CD4-positive, alpha-beta T cell treated with Interleukin-17A for 1 hour (primary cell): Measurements from ENCODE around the gene SP2.
"Not testable (repeated sequence)": the region's sequence is repeated elsewhere in the genome, so short reads cannot be mapped to it uniquely, and the experiment has no call there.

Experiments
- DNase-seq: peaks from one replicate; pipeline ENCODE4 v3.0.0-alpha.2; 2020

Gene SP2

DNA sequence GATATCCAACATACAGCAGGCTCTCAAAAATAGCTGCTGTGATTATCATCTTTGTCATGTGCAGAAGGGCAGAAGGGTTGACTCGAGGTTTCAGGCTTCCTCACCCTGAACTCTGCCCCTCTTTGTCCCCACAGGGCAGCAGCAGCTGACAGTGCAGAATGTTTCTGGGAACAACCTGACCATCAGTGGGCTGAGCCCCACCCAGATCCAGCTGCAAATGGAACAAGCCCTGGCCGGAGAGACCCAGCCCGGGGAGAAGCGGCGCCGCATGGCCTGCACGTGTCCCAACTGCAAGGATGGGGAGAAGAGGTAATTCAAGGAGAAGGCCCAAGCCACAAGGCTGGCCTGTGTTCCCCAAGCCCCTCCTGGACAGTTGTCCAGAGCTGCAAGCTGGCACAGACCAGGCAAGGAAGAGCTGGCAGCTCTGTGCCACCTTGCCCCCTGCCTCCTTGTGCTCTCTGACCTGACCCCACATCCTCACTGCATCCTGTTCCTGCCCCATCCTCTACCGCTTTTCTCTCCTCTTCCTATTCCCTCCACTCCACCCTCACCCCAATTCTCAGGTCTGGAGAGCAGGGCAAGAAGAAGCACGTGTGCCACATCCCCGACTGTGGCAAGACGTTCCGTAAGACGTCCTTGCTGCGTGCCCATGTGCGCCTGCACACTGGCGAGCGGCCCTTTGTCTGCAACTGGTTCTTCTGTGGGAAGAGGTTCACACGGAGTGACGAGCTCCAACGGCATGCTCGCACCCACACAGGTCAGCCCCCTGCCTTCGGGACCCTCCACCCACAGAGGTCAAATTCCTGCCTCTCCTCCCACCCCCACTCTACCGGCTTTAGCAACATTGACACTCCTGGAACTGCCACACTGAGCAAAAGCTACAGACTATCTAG, 29.0 kb downstream of the SP2 start:
- no peak for DNase-seq

- DNase-seq, result no peak
Observed at GRCh38 chr17:47925678-47925988, 29.6 kb downstream of the SP2 start.

DNA sequence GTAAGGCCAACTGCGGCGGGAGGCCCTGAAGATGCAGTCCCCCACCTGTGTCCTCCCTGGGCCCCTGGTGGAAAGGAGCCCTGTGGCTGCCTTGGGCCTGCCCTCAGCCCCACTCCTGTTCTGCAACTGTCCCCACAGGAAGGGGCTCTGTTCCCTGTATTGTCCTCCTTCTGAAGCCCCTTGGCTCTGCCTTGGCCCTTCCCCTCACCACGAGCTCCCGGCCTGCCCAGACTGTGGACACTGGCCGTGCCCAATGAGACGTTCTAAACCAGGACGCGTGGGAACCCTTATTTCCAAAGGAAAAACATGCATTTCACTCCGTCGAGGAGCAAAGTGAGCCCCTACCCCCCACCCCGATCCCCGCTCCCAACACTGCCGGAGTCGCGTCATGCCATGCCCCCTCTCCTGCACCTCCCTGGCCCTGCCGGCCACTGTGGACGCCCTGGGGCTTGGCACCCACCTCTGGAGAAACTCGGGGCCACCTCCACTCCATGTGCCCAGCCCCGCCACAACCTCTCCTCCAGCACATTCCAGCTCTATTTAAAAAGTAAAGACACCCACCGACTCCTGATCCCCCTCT, 31.9 kb downstream of the SP2 start:
- DNase-seq, result no peak

GRCh38 chr17:47928415-47928814, 32.4 kb downstream of the SP2 start:
- DNase-seq, result no peak

- no peak for DNase-seq
Observed at GRCh38 chr17:47929218-47930000, 33.4 kb downstream of the SP2 start.

- DNase-seq, result no peak
Observed at GRCh38 chr17:47931848-47932247, 35.8 kb downstream of the SP2 start.

DNA sequence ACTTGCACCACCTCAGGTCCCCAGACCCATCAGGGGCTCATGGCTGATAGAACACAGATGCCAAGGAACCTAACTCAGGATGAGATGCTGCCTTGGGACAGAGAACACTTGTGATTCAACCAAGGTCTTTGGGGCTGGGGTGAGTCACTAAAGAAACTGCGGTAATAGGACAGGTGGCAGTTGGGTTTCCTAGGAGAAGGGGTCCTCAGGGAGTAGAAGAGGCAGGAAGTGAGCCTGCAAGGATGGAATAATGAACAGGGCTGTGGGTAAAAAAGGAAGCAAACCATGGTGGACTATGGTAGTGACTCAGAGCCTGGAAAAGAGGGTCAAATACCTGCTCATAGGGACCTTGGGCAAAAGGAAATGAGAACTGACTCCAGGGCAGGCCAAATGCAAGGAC, 38.8 kb downstream of the SP2 start:
- no peak for DNase-seq

DNA sequence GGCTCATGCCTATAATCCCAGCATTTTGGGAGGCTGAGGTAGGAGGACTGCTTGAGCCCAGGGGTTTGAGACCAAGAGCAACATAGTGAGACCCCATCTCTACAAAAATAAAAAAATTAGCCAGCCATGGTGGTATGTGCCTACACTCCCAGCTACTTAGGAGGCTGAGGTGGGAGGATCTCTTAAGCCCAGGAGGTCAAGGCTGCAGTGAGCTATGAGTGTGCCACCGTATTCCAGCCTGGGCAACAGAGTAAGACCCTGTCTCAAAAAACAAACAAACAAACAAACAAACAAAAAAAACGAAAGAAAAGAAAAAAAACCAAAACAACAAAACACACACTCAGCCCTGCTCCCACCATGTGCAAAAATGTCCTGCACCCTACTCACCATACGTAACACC, 39.4 kb downstream of the SP2 start:
- DNase-seq, result not testable (repeated sequence)

DNA sequence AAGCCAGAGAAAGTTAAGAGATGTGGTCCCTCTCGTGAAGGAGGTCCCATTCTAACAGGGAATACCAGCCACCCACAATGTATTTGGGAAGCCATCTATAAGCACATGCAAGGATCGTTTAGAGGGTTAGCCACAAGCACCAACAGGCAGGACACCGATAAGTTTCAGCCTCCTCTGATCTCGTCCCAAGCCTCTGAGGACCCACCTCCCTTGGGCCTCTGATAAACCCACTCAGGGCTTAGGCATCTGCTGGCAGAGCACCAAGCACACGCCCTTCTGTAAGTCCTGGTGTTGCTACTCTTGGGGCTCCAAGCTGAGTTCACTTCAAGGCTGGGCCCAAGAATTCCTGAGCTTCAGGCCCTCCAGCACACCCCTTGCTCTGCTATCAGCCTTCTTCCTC, 39.9 kb downstream of the SP2 start:
- no peak for DNase-seq

DNA sequence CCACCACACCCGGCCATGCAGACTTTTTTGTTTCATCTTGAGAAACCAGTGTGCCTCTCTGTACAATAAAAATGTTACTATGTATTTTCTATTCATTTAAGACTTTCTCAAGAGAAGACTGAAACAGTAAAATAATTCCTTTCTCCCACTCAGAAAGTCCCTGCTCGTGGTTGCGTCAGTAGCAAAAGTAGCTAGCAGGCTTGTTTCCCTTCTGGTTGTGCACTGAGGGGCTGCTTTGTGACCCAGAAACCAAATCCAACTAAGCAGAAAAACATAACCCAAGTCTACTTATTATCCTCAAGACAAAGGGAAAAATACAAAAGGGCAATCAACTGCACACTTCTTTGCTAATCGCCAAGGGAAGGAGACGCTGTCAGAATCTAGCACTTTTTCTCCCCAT, 41.9 kb downstream of the SP2 start:
- DNase-seq, result no peak

DNA sequence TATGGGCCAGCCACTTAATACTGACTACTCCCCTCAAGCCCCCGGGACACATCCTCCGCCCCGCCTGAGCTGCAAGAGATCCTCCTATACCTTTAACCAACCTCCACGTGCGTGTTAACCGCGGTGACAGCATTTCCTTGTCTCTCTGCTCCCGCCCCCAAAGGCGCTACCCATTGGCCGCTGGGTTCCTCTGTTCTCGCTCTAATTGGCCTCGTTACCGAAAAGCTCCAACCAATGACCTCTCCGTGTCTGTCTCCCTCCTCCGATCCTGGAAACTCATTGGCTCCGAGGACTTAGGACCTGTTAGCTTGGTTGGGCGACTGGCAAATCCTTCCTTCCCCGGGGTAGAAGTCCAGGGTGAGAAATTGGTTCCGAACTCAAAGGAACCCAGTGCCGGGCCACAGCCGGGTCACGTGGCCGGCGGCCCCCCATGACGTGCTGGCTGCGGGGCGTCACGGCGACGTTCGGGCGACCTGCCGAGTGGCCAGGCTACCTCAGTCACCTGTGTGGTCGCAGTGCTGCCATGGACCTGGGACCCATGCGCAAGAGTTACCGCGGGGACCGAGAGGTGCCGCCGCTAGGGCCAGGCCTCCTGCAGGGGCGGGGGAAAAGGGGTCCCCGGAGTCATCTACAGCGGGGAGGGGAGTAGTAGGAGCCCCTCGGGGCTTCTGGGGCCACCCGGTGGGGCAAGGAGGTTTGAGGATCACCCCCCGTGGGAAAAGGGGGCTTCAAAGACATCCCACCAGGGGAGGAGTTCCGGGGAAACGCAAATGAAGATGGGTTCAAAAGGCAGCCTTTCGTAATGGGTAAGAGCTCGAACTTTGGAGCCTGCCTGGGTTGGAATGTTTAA, 45.4 kb downstream of the SP2 start, which contains the start of gene PNPO:
Gene PNPO (plus strand): TSS at position 326 of the 850 bp plus-strand sequence. CDS start 105 bp downstream, at position 431.
- DNase-seq, result peak; percentile 97

GRCh38 chr17:47942096-47942510, 46.1 kb downstream of the SP2 start:
- no peak for DNase-seq

DNA sequence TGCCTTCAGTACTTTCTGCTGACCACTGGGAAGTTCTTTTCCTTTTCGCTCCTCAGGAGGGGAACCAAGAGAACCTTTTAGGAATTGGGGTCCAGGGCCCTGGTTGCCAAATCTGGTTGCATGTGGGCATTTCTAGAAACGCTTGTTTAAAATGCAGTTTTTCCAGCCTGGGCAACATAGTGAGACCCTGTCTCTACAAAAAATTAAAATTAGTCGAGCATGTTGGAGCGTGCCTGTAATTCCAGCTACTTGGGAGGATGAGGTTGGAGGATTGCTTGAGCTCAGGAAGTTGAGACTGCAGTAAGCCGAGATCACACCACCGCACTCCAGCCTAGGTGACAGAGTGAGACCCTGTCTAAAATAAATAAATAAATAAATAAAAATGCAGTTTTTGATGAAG, 46.5 kb downstream of the SP2 start:
- DNase-seq, result no peak

DNA sequence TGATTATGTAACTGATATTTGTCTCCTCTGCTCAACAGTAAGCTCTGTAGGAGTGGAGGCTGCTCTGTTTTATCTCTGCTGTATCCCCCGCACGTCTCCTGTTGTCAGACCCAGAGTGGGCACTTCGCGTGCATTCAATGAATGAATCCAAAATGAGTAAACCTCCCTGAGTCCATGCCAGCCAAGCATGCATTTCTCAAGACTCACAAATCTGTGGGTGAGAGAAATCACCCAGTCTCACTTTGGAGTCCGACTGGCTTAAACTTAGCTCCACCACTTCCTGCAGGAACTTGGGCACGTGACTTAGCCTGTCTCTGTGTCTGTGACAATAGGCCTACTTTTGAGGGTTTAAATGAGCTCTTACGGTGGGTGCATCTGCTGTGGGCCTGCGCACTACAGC, 49.0 kb downstream of the SP2 start:
- DNase-seq, result peak; percentile 40

DNA sequence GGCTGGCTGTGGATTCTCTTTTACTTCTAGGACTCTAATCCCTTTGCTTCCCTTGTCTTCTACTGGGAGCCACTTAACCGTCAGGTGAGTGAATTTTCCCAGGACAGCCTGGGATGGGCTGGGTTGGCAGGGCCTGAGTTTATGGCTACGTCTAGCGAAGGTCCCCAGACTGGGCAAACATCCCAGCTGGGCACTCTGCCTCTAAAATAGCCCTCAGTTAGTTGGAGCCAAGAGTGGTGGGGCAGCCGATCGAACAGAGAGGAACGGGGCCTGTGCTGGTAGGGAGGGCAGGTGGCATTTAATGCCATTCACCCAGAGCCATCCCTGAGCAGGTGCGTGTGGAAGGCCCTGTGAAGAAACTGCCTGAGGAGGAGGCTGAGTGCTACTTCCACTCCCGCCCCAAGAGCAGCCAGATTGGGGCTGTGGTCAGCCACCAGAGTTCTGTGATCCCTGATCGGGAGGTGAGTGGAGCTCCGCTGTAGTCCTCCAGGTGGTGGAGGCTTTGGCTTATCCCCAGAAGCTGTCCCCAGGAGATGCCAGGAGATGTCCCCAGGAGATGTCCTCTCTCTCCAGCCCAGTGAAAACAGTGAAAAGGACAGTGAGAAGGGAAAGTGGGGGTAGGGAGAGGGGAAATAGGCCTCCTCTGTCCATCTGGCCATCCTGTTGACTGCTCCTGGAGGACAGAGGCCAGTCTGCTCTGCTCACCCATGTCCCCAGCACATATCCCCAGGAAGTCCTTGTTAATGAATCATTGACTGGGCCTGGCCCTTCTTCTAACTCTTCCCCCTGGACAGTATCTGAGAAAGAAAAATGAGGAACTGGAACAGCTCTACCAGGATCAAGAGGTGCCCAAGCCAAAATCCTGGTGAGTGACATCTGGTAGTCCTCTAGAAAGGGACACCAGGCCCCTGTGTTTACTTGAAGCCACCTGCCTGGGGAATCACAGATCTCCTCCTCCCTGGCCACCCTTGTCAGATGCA, 49.8 kb downstream of the SP2 start:
- no peak for DNase-seq

- DNase-seq, result no peak
Observed at GRCh38 chr17:47946516-47946915, 50.5 kb downstream of the SP2 start.

DNA sequence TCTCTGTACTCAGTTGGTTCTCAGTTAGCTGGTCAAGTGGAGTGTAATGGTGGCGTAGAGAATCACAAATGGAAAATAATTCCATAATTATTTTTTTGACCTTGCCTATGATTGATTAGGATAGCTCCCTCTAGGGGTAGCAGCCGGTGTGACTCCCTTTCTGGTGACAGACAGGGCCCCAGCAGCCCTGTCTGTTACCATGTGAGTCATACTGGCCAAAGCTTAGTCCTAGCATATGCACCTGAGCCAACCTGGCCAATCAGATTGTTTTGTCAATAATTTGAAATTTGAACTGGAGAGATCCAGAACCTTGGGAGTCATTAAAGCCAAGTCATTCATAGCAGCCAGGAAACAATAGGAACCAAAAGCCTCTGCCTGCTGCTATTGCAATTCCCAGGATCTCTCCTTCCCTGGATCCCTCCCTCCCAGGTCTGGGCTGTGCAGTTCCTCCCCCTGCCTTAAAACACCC, 50.9 kb downstream of the SP2 start:
- peak; percentile 80 for DNase-seq

DNA sequence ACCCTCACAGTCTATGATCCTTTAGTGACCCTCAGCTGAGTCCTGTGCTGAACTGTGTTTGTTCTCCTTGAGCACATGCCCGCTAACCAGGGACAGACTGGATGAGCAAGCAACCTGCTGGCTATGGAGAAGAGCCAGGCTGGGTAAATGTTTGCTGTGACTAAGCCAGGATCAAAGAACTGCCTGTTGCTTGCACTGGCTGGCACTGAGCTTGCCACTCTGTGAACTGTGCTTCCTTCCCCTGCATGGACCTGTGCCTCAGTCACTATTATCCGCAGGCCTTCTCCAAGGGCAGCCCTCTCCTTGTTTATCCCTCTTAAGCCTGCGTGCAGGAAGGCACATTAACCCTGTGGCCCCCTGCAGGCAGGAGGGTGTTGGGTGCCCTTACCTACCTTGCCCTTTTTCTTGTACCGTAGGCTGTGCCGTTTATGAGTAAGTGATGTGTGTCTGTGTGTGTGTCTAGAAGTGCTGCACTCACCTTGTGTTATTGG, 52.7 kb downstream of the SP2 start:
- no peak for DNase-seq

DNA sequence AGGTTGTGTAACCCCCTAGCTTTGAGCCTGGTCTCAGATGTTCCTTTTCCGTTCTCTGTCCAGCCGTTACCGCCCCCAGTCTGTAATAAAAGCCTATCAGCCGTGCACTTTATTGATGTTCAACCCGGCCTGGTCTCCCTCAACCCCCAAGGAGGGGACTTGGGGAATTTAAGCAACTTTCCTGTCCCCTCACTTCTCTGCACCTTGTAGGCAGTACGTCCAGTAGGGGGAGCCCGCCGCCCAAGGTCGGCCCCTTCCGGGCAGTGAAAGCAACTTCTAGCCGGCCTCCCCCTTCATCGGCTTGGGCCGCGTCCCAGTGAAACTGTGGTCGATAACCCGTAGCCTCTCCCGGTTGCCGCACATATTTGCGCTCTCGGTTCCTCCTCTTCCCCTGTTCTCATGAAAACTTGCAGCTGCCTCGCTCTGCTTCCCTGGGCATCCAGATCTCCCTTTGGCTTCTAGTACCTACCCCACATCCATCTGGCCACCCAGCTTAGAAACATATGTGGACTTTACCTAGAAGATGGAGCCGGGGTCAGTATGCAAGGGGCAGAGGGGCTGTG, 53.2 kb downstream of the SP2 start:
- DNase-seq, result peak; percentile 80

- DNase-seq, result peak; percentile 11
Observed at GRCh38 chr17:47949946-47950345, 53.9 kb downstream of the SP2 start.

- no peak for DNase-seq
Observed at GRCh38 chr17:47950448-47950847, 54.4 kb downstream of the SP2 start.
